WTC11 (cell line): ENCODE data around the gene SORCS2. TPM values are rescaled to one million over a fixed set of nuclear protein-coding genes. Genes with fewer than 3 reads are reported as not detected.

Experiments used
- ATAC-seq: fragments of 200-7000 bp; cut with Tn5 transposase; 2 replicates; pipeline ENCODE4 v1.10.0; 2021; ENCODE audit warnings: mild to moderate bottlenecking, moderate library complexity
- CTCF ChIA-PET: fragments of 300-600 bp; sonication (Branson Sonifier 250); formaldehyde crosslinking; loops from one replicate; lab custom pipeline; 2021; ENCODE audit warnings: antibody characterized with exemption; lab: Charles Lee
- POLR2A ChIA-PET: fragments of 350-600 bp; sonication (Branson Sonifier 250); formaldehyde crosslinking; loops from one replicate; lab custom pipeline; 2021; ENCODE audit warnings: antibody characterized with exemption; lab: Charles Lee
- DNase-seq: peaks from one replicate; pipeline ENCODE4 v3.0.0; 2021; ENCODE audit warnings: low spot score
- H3K27ac Mint-ChIP-seq: 2 replicates; pipeline ENCODE4 v1.8.0; 2021; ENCODE audit warnings: mixed read lengths
- H3K27me3 Mint-ChIP-seq: 2 replicates; pipeline ENCODE4 v1.8.0; 2021; ENCODE audit warnings: low read depth, mild to moderate bottlenecking, moderate library complexity, mixed read lengths
- H3K36me3 Mint-ChIP-seq: 2 replicates; pipeline ENCODE4 v1.8.0; 2021; ENCODE audit warnings: mixed read lengths
- H3K4me1 Mint-ChIP-seq: 2 replicates; pipeline ENCODE4 v1.8.0; 2022; ENCODE audit warnings: mixed read lengths
- H3K4me3 Mint-ChIP-seq: 2 replicates; pipeline ENCODE4 v1.8.0; 2021; ENCODE audit warnings: mild to moderate bottlenecking, moderate library complexity, mixed read lengths
- H3K9me3 Mint-ChIP-seq: 2 replicates; pipeline ENCODE4 v1.8.0; 2021; ENCODE audit warnings: mixed read lengths
- FOXJ3 ChIP-seq: sonication (generic); formaldehyde crosslinking; IDR thresholded peaks from 2 replicates; pipeline ENCODE4 v1.9.0; 2021; ENCODE audit warnings: missing genetic modification reagents, mild to moderate bottlenecking, borderline replicate concordance
- NR1H2 ChIP-seq: sonication (generic); formaldehyde crosslinking; IDR thresholded peaks from 2 replicates; pipeline ENCODE4 v1.9.0; 2021; ENCODE audit warnings: mild to moderate bottlenecking, moderate library complexity, missing genetic modification reagents
- total RNA-seq: library from RNA; stranded (reverse); gene quantifications from 3 replicates; pipeline ENCODE4 v1.2.3, GENCODE V29; 2021
- TF ChIP-seq, protein P1 (sequence below): fragments of 250-450 bp; sonication (Bioruptor Pico); conservative IDR thresholded peaks from 2 replicates; pipeline ENCODE4 v1.9.0; 2021; ENCODE audit warnings: mild to moderate bottlenecking
- TF ChIP-seq, protein P2 (sequence below): sonication (generic); formaldehyde crosslinking; IDR thresholded peaks from 2 replicates; pipeline ENCODE4 v1.8.0; 2023; ENCODE audit warnings: missing genetic modification reagents, mild to moderate bottlenecking, borderline replicate concordance
- TF ChIP-seq, protein P3 (sequence below): sonication (generic); formaldehyde crosslinking; IDR thresholded peaks from 2 replicates; pipeline ENCODE4 v1.8.0; 2022; ENCODE audit warnings: mild to moderate bottlenecking, missing genetic modification reagents
- TF ChIP-seq, protein P4 (sequence below): fragments of 200-600 bp; IDR thresholded peaks from 2 replicates; pipeline ENCODE4 v1.8.0; 2022; ENCODE audit warnings: antibody characterized with exemption
- TF ChIP-seq, protein P5 (sequence below): sonication (generic); formaldehyde crosslinking; IDR thresholded peaks from 2 replicates; pipeline ENCODE4 v1.8.0; 2022; ENCODE audit warnings: mild to moderate bottlenecking, missing genetic modification reagents
- TF ChIP-seq, protein P6 (sequence below): fragments of 250-450 bp; sonication (Bioruptor Pico); IDR thresholded peaks from 2 replicates; pipeline ENCODE4 v1.9.0; 2021; ENCODE audit warnings: mild to moderate bottlenecking
- TF ChIP-seq, protein P7 (sequence below): sonication (generic); formaldehyde crosslinking; IDR thresholded peaks from 2 replicates; pipeline ENCODE4 v1.8.1; 2023; ENCODE audit warnings: mild to moderate bottlenecking, missing genetic modification reagents, moderate library complexity

SORCS2 gene
- total RNA-seq, 1 experiment from 2014 or later: 6.6 TPM

DNA sequence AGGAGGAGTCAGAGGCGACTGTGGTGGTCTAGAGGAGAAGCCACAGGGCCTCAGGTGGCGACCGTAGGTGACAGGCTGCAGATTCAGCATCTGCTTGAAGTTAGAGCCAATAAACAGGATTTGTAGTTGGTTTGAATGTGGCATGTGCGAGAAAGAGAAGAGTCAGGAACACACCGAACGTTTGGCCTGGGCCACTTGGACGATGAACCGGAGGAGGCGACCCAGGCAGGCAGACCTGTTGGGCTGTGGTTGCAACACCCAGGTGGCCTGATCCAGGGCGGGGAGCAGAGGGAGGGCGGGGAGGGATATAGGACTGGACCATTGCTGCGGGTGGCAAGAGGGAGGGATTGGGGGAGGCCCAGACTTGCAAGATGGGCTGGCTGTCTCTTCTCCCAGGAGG, 252.4 kb downstream of the SORCS2 start (continued):
- TF ChIP-seq, protein P1, sequence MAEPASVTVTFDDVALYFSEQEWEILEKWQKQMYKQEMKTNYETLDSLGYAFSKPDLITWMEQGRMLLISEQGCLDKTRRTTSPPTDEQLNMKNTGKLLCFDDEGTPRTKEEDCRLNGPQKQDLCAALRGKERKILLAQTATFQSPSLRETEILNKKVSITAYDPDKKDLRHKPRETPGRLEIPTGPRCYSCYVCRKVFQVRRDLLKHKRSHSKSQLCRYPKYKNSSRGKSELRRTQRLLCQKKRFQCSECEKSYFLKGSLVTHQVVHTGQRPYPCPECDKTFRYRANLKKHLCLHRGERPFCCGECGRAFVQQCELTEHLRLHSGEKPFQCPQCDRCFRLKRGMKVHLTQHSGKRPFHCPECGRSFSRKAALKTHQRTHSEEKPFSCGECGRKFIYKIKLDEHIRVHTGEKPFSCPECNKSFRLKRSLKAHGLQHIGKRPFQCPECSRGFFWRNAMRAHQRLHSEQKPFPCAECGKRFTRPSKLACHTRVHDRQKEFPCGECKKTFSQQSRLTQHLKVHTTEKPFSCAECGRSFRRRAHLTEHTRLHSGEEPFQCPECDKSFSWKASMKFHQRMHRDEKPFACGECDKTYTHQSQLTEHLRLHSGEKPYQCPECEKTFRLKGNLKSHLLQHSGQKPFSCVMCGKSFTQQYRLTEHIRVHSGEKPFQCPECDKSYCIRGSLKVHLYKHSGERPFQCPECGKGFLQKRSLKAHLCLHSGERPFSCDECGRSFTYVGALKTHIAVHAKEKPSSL: no peak
- TF ChIP-seq, all 79 proteins: peak for 0

DNA sequence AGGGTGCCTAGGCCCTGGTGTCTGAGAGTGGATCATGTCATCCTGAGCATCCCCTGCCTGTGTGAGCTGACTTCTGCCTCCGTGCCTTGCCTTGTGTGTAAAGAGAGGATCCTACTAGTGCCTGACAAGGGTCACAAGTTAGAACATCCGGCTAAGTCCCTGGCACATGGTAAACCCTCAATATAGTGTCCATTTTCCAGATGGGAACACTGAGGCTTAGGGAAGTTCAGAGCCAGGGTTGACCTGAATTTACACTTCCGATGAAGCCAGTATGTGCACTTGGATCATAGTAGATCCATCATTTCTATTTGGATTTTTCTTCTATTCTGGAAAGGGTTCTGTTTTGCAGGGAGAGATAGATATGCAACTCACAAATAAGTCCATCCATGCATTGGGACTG, 254.9 kb downstream of the SORCS2 start:
- Mint-ChIP-seq H3K9me3 (no peaks in the 10 kb centered on the region), H3K27ac (no peak overlapping the region), H3K4me3 (no peak overlapping the region), H3K4me1 (peaks cover 9% of the 10 kb centered on the region), H3K27me3 (no peaks in the 10 kb centered on the region; the same call in 1 of the 2 replicates), H3K36me3 (no peaks in the 10 kb centered on the region)
- ChIA-PET CTCF (no interaction called here), POLR2A (no interaction called here)
- DNase-seq: no peak
- ATAC-seq: no peak
- TF ChIP-seq, protein P2, sequence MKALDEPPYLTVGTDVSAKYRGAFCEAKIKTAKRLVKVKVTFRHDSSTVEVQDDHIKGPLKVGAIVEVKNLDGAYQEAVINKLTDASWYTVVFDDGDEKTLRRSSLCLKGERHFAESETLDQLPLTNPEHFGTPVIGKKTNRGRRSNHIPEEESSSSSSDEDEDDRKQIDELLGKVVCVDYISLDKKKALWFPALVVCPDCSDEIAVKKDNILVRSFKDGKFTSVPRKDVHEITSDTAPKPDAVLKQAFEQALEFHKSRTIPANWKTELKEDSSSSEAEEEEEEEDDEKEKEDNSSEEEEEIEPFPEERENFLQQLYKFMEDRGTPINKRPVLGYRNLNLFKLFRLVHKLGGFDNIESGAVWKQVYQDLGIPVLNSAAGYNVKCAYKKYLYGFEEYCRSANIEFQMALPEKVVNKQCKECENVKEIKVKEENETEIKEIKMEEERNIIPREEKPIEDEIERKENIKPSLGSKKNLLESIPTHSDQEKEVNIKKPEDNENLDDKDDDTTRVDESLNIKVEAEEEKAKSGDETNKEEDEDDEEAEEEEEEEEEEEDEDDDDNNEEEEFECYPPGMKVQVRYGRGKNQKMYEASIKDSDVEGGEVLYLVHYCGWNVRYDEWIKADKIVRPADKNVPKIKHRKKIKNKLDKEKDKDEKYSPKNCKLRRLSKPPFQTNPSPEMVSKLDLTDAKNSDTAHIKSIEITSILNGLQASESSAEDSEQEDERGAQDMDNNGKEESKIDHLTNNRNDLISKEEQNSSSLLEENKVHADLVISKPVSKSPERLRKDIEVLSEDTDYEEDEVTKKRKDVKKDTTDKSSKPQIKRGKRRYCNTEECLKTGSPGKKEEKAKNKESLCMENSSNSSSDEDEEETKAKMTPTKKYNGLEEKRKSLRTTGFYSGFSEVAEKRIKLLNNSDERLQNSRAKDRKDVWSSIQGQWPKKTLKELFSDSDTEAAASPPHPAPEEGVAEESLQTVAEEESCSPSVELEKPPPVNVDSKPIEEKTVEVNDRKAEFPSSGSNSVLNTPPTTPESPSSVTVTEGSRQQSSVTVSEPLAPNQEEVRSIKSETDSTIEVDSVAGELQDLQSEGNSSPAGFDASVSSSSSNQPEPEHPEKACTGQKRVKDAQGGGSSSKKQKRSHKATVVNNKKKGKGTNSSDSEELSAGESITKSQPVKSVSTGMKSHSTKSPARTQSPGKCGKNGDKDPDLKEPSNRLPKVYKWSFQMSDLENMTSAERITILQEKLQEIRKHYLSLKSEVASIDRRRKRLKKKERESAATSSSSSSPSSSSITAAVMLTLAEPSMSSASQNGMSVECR (CRISPR knock-in tag): no peak
- TF ChIP-seq, protein P3, sequence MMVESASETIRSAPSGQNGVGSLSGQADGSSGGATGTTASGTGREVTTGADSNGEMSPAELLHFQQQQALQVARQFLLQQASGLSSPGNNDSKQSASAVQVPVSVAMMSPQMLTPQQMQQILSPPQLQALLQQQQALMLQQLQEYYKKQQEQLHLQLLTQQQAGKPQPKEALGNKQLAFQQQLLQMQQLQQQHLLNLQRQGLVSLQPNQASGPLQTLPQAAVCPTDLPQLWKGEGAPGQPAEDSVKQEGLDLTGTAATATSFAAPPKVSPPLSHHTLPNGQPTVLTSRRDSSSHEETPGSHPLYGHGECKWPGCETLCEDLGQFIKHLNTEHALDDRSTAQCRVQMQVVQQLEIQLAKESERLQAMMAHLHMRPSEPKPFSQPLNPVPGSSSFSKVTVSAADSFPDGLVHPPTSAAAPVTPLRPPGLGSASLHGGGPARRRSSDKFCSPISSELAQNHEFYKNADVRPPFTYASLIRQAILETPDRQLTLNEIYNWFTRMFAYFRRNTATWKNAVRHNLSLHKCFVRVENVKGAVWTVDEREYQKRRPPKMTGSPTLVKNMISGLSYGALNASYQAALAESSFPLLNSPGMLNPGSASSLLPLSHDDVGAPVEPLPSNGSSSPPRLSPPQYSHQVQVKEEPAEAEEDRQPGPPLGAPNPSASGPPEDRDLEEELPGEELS (CRISPR knock-in tag): no peak
- TF ChIP-seq, protein P4, sequence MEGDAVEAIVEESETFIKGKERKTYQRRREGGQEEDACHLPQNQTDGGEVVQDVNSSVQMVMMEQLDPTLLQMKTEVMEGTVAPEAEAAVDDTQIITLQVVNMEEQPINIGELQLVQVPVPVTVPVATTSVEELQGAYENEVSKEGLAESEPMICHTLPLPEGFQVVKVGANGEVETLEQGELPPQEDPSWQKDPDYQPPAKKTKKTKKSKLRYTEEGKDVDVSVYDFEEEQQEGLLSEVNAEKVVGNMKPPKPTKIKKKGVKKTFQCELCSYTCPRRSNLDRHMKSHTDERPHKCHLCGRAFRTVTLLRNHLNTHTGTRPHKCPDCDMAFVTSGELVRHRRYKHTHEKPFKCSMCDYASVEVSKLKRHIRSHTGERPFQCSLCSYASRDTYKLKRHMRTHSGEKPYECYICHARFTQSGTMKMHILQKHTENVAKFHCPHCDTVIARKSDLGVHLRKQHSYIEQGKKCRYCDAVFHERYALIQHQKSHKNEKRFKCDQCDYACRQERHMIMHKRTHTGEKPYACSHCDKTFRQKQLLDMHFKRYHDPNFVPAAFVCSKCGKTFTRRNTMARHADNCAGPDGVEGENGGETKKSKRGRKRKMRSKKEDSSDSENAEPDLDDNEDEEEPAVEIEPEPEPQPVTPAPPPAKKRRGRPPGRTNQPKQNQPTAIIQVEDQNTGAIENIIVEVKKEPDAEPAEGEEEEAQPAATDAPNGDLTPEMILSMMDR: no peak
- TF ChIP-seq FOXJ3 (CRISPR knock-in tag) (no peak), NR1H2 (no peak)
- TF ChIP-seq, protein P5, sequence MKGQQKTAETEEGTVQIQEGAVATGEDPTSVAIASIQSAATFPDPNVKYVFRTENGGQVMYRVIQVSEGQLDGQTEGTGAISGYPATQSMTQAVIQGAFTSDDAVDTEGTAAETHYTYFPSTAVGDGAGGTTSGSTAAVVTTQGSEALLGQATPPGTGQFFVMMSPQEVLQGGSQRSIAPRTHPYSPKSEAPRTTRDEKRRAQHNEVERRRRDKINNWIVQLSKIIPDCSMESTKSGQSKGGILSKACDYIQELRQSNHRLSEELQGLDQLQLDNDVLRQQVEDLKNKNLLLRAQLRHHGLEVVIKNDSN (CRISPR knock-in tag): no peak
- TF ChIP-seq, protein P6, sequence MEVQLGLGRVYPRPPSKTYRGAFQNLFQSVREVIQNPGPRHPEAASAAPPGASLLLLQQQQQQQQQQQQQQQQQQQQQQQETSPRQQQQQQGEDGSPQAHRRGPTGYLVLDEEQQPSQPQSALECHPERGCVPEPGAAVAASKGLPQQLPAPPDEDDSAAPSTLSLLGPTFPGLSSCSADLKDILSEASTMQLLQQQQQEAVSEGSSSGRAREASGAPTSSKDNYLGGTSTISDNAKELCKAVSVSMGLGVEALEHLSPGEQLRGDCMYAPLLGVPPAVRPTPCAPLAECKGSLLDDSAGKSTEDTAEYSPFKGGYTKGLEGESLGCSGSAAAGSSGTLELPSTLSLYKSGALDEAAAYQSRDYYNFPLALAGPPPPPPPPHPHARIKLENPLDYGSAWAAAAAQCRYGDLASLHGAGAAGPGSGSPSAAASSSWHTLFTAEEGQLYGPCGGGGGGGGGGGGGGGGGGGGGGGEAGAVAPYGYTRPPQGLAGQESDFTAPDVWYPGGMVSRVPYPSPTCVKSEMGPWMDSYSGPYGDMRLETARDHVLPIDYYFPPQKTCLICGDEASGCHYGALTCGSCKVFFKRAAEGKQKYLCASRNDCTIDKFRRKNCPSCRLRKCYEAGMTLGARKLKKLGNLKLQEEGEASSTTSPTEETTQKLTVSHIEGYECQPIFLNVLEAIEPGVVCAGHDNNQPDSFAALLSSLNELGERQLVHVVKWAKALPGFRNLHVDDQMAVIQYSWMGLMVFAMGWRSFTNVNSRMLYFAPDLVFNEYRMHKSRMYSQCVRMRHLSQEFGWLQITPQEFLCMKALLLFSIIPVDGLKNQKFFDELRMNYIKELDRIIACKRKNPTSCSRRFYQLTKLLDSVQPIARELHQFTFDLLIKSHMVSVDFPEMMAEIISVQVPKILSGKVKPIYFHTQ: no peak
- TF ChIP-seq, protein P7, sequence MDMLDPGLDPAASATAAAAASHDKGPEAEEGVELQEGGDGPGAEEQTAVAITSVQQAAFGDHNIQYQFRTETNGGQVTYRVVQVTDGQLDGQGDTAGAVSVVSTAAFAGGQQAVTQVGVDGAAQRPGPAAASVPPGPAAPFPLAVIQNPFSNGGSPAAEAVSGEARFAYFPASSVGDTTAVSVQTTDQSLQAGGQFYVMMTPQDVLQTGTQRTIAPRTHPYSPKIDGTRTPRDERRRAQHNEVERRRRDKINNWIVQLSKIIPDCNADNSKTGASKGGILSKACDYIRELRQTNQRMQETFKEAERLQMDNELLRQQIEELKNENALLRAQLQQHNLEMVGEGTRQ (CRISPR knock-in tag): no peak
